ENCODE data around the gene SH3PXD2A. TPM values are rescaled to one million over a fixed set of nuclear protein-coding genes. Genes with fewer than 3 reads are reported as not detected.
A peak's percentile ranks its signal among the peaks of the same experiment; 100 is the strongest.

The SH3PXD2A gene
- total RNA-seq, 1 donor from 2014 or later, result 166 TPM

- DNase-seq (ENCODE audit: low spot score), result peak; percentile 26
- ATAC-seq, result no peak
- intact Hi-C loops (cut with DNase I), result no loop called here
These were observed 306.1 kb downstream of the SH3PXD2A start for GRCh38 chr10:103549349-103549685.

GRCh38 chr10:103548581-103549348, 306.6 kb downstream of the SH3PXD2A start:
- ATAC-seq, result no peak
- DNase-seq (ENCODE audit: low spot score), result no peak
- intact Hi-C loops (cut with DNase I), result no loop called here

- DNase-seq (ENCODE audit: low spot score), result no peak
- no peak for ATAC-seq
- intact Hi-C loops (cut with DNase I), result no loop called here
These were observed 307.4 kb downstream of the SH3PXD2A start for GRCh38 chr10:103548006-103548405.

GRCh38 chr10:103547391-103547946, 307.9 kb downstream of the SH3PXD2A start:
- intact Hi-C loops (cut with DNase I), result no loop called here
- DNase-seq (ENCODE audit: low spot score) (no peak), ATAC-seq (peak; percentile 18)

GRCh38 chr10:103546401-103546800, 309.0 kb downstream of the SH3PXD2A start:
- ATAC-seq (no peak), DNase-seq (ENCODE audit: low spot score) (no peak)
- intact Hi-C loops (cut with DNase I), result no loop called here

- intact Hi-C loops (cut with DNase I), result no loop called here
- no peak for DNase-seq (ENCODE audit: low spot score)
- ATAC-seq, result no peak
These were observed 309.6 kb downstream of the SH3PXD2A start for GRCh38 chr10:103545771-103546281.

- intact Hi-C loops (cut with DNase I), result no loop called here
- ATAC-seq, result no peak
- DNase-seq (ENCODE audit: low spot score), result no peak
These were observed 310.0 kb downstream of the SH3PXD2A start for GRCh38 chr10:103545366-103545765.

- DNase-seq (ENCODE audit: low spot score) (no peak), ATAC-seq (no peak)
- intact Hi-C loops (cut with DNase I), result no loop called here
These were observed 310.6 kb downstream of the SH3PXD2A start for GRCh38 chr10:103544657-103545310.

Other genes starting within 250 kb of the SH3PXD2A start
- gene STN1, start 62.6 kb upstream of the SH3PXD2A start, total RNA-seq, result 14.5 TPM
- 52.5 TPM for gene SLK, start 111.6 kb upstream of the SH3PXD2A start, total RNA-seq
- gene COL17A1, start 230.3 kb upstream of the SH3PXD2A start, total RNA-seq, result 0.45 TPM

Measured in sciatic nerve (tissue), 2 donors.